Esophagus squamous epithelium (tissue), 5 donors: ENCODE results near the gene SMARCD1. TPM values are rescaled to one million over a fixed set of nuclear protein-coding genes. Genes with fewer than 3 reads are reported as not detected.
"Not testable (repeated sequence)": the region's sequence is repeated elsewhere in the genome, so short reads cannot be mapped to it uniquely, and the experiment has no call there.

Experiments used
- DNase-seq: peaks from one replicate; lab custom pipeline; 2025; lab: John Stamatoyannopoulos, UW
- H3K27ac ChIP-seq, 4 donors: fragments of 200-600 bp; sonication (generic); one replicate each; pipeline ENCODE4 v1.5.1; 2016 to 2019; ENCODE audit warnings: mild to moderate bottlenecking in 1 of 4
- H3K27me3 ChIP-seq, 4 donors: fragments of 200-600 bp; sonication (generic); 1 replicate in 3 of 4; 2 replicates in 1 of 4; pipeline versions ENCODE4 v1.5.1 to v1.6.0; 2017 to 2021; ENCODE audit warnings: antibody characterized with exemption in 1 of 4
- H3K36me3 ChIP-seq, 3 donors: fragments of 200-600 bp; sonication (generic); one replicate each; pipeline ENCODE4 v1.5.1; 2016 to 2019
- H3K4me1 ChIP-seq, 3 donors: fragments of 200-600 bp; sonication (generic); one replicate each; pipeline ENCODE4 v1.5.1; 2017 to 2019
- H3K4me3 ChIP-seq, 4 donors: fragments of 200-600 bp; sonication (generic); 1 replicate in 3 of 4; 2 replicates in 1 of 4; pipeline ENCODE4 v1.5.1; 2016 to 2019; ENCODE audit warnings: mild to moderate bottlenecking in 2 of 4, moderate library complexity in 1 of 4
- H3K9me3 ChIP-seq, 3 donors: fragments of 200-600 bp; sonication (generic); one replicate each; pipeline ENCODE4 v1.5.1; 2016 to 2019
- POLR2A ChIP-seq, 4 donors: fragments of 450-650 bp; IDR thresholded peaks; one replicate each; pipeline ENCODE4 v1.6.1; 2017; ENCODE audit warnings: antibody characterized with exemption in 4 of 4, mild to moderate bottlenecking in 4 of 4, moderate library complexity in 3 of 4
- WGBS, 2 donors: methylation state at CpG; one replicate each; pipeline ENCODE4 v1.1.5; 2018; 5-methylcytosine and 5-hydroxymethylcytosine counted together
- intact Hi-C: fragments of 100-400 bp; cut with DNase I; formaldehyde crosslinking; loops from one replicate; pipeline ENCODE4 v1.15.0; 2022
- total RNA-seq, 4 donors: library from RNA; depleted of rRNA; stranded (reverse); fragments of >200 nt; gene quantifications; one replicate each; pipeline ENCODE4 v1.1.0, GENCODE V29; 2016
- TF ChIP-seq, protein P1 (sequence below), 6 experiments: fragments of 450-650 bp in 4 of 6; fragments of 200-600 bp in 2 of 6; sonication (generic) in 2 of 6; IDR thresholded peaks; one replicate each; pipeline ENCODE4 v1.5.1; 2016 to 2019; ENCODE audit warnings: antibody characterized with exemption in 6 of 6, mild to moderate bottlenecking in 4 of 6, moderate library complexity in 4 of 6
- donor health status: DM: yes; HTN: yes; CAD: no.

SMARCD1 gene
- total RNA-seq, 4 donors from 2014 or later: 34.5 to 67.8 (median 46.5) TPM

DNA sequence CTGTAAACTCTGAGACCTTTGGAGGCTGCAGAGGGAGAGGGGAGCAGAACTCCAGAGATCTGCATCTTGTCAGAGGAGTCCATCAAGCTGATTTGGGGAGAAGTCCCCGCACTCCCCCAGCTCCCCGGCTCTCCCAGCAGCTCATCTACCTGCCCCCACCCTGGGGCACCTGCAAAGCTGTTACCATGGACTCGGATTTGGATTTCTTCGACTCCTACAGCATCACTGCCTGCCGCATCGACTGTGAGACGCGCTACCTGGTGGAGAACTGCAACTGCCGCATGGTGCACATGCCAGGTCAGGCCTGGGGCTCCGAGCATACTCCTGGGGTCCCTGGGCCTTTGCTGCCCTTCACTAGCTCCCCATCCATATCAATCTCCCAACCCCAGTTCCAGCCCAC, 6.9 kb upstream of the SMARCD1 start:
- Histone ChIP-seq H3K27ac (no peak overlapping the region), H3K36me3 (no peaks in the 10 kb centered on the region), H3K27me3 (peaks cover 0 to 6% (median 0%) of the 10 kb centered on the region in 4 donors), H3K4me3 (no peak overlapping the region), H3K4me1 (peaks cover 0 to 14% (median 3%) of the 10 kb centered on the region in 3 donors), H3K9me3 (no peaks in the 10 kb centered on the region)
- intact Hi-C loops: no loop called here
- no peak for TF ChIP-seq POLR2A (IDR thresholded peaks at IDR 0.05)
- TF ChIP-seq, protein P1, sequence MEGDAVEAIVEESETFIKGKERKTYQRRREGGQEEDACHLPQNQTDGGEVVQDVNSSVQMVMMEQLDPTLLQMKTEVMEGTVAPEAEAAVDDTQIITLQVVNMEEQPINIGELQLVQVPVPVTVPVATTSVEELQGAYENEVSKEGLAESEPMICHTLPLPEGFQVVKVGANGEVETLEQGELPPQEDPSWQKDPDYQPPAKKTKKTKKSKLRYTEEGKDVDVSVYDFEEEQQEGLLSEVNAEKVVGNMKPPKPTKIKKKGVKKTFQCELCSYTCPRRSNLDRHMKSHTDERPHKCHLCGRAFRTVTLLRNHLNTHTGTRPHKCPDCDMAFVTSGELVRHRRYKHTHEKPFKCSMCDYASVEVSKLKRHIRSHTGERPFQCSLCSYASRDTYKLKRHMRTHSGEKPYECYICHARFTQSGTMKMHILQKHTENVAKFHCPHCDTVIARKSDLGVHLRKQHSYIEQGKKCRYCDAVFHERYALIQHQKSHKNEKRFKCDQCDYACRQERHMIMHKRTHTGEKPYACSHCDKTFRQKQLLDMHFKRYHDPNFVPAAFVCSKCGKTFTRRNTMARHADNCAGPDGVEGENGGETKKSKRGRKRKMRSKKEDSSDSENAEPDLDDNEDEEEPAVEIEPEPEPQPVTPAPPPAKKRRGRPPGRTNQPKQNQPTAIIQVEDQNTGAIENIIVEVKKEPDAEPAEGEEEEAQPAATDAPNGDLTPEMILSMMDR (IDR thresholded peaks at IDR 0.05): no peak
- no peak for DNase-seq
- 92 to 100% methylated on average over 3 to 9 of the region's 10 CpGs for WGBS, 2 donors

DNA sequence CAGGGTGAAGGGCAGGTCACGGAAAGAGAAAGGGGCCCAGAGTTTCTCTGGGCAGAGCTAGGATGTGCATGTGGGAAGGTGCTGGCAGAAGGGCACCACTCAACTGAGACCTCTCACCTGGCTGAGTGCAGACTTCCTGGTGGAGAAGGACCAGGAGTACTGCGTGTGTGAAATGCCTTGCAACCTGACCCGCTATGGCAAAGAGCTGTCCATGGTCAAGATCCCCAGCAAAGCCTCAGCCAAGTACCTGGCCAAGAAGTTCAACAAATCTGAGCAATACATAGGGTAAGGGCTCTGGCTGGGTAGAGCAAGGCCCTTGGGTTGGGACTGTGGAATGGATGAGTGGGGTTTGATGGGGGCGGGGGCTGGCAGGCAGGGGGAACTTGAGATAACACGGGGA, 5.4 kb upstream of the SMARCD1 start:
- Histone ChIP-seq H3K27me3 (peaks cover 0 to 6% (median 0%) of the 10 kb centered on the region in 4 donors), H3K4me1 (peaks cover 0 to 22% (median 8%) of the 10 kb centered on the region in 3 donors), H3K27ac (no peak overlapping the region), H3K36me3 (no peaks in the 10 kb centered on the region), H3K4me3 (no peak overlapping the region), H3K9me3 (no peaks in the 10 kb centered on the region)
- no peak for DNase-seq
- intact Hi-C loops: loop anchor here (10.0 kb wide), 1 partner anchor 95 kb away; no protein-coding TSS in a partner anchor
- no peak for TF ChIP-seq POLR2A (IDR thresholded peaks at IDR 0.05)
- TF ChIP-seq, protein P1 (IDR thresholded peaks at IDR 0.05): no peak
- 57 to 86% methylated on average over 1 to 4 of the region's 5 CpGs for WGBS, 2 donors

DNA sequence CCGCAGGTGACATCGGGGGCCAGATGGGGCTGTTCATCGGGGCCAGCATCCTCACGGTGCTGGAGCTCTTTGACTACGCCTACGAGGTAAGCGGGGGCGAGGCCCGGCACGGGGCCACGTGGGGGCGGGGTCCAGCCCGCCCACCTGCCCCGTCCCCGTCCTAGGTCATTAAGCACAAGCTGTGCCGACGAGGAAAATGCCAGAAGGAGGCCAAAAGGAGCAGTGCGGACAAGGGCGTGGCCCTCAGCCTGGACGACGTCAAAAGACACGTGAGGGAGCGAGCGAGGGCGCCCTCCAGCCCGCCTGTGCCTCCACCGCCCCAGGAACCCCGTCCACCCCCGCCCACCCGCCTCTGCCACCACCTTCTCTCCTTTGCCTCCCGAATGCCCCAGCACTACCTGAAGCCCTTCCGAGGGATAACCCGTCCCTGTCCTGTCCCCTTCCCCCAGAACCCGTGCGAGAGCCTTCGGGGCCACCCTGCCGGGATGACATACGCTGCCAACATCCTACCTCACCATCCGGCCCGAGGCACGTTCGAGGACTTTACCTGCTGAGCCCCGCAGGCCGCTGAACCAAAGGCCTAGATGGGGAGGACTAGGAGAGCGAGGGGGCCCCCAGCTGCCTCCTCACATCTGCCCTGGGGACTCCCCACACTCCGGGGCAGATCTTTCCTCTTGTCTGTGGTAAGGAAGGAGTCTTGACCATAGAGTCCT, 3.9 kb upstream of the SMARCD1 start:
- Histone ChIP-seq H3K9me3 (no peaks in the 10 kb centered on the region), H3K27ac (no peak overlapping the region), H3K4me1 (peaks cover 10 to 23% (median 10%) of the 10 kb centered on the region in 3 donors), H3K4me3 (no peak overlapping the region), H3K36me3 (no peaks in the 10 kb centered on the region), H3K27me3 (peaks cover 0 to 6% (median 0%) of the 10 kb centered on the region in 4 donors)
- 55 to 58% methylated on average over 11 to 15 of the region's 46 CpGs for WGBS, 2 donors
- TF ChIP-seq, protein P1 (IDR thresholded peaks at IDR 0.05): no peak
- TF ChIP-seq POLR2A (IDR thresholded peaks at IDR 0.05): no peak
- no peak for DNase-seq
- intact Hi-C loops: loop anchor here (10.0 kb wide), 1 partner anchor 94 kb away; no protein-coding TSS in a partner anchor

DNA sequence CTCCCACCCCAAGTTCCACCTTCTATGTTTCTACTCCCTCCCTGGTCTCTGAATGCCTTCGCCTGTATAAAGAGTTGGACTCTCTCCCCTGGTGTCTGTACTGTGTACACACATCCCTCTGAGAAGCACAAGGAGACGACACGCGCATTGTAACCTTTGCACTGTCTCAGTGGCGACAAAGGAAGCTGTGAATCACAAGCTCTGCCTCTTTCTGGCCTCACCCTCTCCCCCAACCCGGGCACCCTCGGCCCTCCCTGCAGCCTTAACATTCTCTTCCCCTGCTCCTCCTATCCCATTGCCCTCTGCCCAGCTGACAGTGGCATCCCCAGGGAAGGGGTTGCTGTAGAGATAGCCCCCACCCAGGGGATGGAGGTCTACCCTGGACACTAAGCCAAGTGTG, 2.5 kb upstream of the SMARCD1 start:
- WGBS, 2 donors: 71 to 85% methylated on average over 3 to 6 of the region's 7 CpGs
- H3K4me1 ChIP-seq: peaks cover 10 to 37% (median 10%) of the 10 kb centered on the region in 3 donors
- DNase-seq: no peak
- TF ChIP-seq POLR2A (IDR thresholded peaks at IDR 0.05): no peak
- TF ChIP-seq, protein P1 (IDR thresholded peaks at IDR 0.05): no peak
- H3K36me3 ChIP-seq: peaks cover 0 to 12% (median 0%) of the 10 kb centered on the region in 3 donors
- peaks cover 0 to 6% (median 0%) of the 10 kb centered on the region in 4 donors for H3K27me3 ChIP-seq
- intact Hi-C loops: loop anchor here (10.0 kb wide), 1 partner anchor 92 kb away; no protein-coding TSS in a partner anchor
- H3K27ac ChIP-seq: no peak overlapping the region
- no peak overlapping the region for H3K4me3 ChIP-seq
- no peaks in the 10 kb centered on the region for H3K9me3 ChIP-seq

DNA sequence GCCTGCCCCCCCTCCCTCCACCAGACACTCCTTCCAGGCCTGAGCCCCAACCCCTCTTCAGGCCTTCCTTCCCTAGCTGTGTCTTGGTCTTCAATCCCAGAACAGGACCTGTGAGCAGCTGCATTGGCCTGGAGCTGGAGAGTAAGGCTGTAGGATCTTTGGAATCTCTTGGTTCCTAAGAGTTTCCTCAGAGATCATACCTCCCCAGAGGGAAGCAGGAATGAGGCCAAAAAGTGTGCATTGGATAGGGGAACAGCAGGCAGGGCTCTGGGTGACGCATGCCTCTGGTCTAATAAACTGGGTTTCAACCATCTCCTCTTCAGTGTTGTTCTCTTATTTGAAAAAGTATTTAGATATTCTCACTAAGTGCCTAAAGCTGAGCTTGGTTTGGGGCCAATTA, 1.8 kb upstream of the SMARCD1 start:
- Histone ChIP-seq H3K9me3 (no peaks in the 10 kb centered on the region), H3K27ac (no peak overlapping the region), H3K4me1 (peaks cover 10 to 44% (median 10%) of the 10 kb centered on the region in 3 donors), H3K27me3 (peaks cover 0 to 2% (median 0%) of the 10 kb centered on the region in 4 donors), H3K36me3 (peaks cover 0 to 19% (median 0%) of the 10 kb centered on the region in 3 donors), H3K4me3 (no peak overlapping the region)
- no peak for DNase-seq
- intact Hi-C loops: loop anchor here (10.0 kb wide), 1 partner anchor 92 kb away; no protein-coding TSS in a partner anchor
- TF ChIP-seq, protein P1 (IDR thresholded peaks at IDR 0.05): no peak
- TF ChIP-seq POLR2A (IDR thresholded peaks at IDR 0.05): no peak
- WGBS, 2 donors: 83 to 100% methylated on average over 1 of the region's 1 CpG

DNA sequence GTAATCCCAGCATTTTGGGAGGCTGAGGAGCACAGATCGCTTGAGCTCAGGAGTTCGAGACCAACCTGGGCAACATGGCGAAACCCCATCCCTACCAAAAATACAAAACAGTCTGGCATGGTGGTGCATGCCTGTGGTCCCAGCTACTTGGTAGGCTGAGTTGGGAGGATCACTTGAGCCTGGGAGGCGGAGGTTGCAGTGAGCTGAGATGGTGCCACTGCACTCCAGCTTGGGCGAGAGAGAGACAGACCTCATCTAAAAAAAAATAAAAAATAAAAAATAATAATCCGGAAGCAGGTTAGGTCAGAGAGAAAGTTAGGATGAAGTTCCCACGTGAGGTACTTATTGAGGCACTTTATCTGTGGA, 750 bp upstream of the SMARCD1 start:
- H3K4me1 ChIP-seq: peaks cover 10 to 55% (median 10%) of the 10 kb centered on the region in 3 donors
- intact Hi-C loops: loop anchor here (10.0 kb wide), 1 partner anchor 90 kb away; no protein-coding TSS in a partner anchor
- H3K36me3 ChIP-seq: peaks cover 0 to 30% (median 0%) of the 10 kb centered on the region in 3 donors
- peak overlapping the region; percentile 78 to 97 (median 86) for H3K4me3 ChIP-seq
- not testable (repeated sequence) for H3K27me3 ChIP-seq, DNase-seq, H3K9me3 ChIP-seq
- WGBS, 2 donors: 34 to 41% methylated on average over 7 of the region's 7 CpGs
- H3K27ac ChIP-seq: peak overlapping the region; percentile 94 to 99 (median 94)
